ENCODE results near the gene ABCC6.

- TF ChIP-seq RCOR1 (IDR thresholded peaks at IDR 0.05; ENCODE audit: low read length) (no peak), SIN3A (IDR thresholded peaks at IDR 0.05; ENCODE audit: borderline replicate concordance, low read depth, low read length) (no peak), ELF1 (IDR thresholded peaks at IDR 0.05) (no peak), NRF1 (IDR thresholded peaks at IDR 0.05; ENCODE audit: low read depth, low read length) (no peak), RAD21 (IDR thresholded peaks at IDR 0.05; ENCODE audit: low read length) (no peak), USF1 (IDR thresholded peaks at IDR 0.05; ENCODE audit: borderline replicate concordance, low read depth) (no peak), FOXM1 (IDR thresholded peaks at IDR 0.05; ENCODE audit: low read depth) (no peak), REST (IDR thresholded peaks at IDR 0.05; ENCODE audit: low read depth, low read length) (no peak), CHD2 (IDR thresholded peaks at IDR 0.05; ENCODE audit: low read length, partially characterized antibody) (no peak), GABPA (IDR thresholded peaks at IDR 0.05; ENCODE audit: low read depth) (no peak)
- TF ChIP-seq, protein P1, sequence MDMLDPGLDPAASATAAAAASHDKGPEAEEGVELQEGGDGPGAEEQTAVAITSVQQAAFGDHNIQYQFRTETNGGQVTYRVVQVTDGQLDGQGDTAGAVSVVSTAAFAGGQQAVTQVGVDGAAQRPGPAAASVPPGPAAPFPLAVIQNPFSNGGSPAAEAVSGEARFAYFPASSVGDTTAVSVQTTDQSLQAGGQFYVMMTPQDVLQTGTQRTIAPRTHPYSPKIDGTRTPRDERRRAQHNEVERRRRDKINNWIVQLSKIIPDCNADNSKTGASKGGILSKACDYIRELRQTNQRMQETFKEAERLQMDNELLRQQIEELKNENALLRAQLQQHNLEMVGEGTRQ (IDR thresholded peaks at IDR 0.05; ENCODE audit: borderline replicate concordance, low read depth, low read length) = no peak
- TF ChIP-seq, protein P2, sequence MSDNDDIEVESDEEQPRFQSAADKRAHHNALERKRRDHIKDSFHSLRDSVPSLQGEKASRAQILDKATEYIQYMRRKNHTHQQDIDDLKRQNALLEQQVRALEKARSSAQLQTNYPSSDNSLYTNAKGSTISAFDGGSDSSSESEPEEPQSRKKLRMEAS (IDR thresholded peaks at IDR 0.05; ENCODE audit: low read depth) = no peak
- TF ChIP-seq, protein P3, sequence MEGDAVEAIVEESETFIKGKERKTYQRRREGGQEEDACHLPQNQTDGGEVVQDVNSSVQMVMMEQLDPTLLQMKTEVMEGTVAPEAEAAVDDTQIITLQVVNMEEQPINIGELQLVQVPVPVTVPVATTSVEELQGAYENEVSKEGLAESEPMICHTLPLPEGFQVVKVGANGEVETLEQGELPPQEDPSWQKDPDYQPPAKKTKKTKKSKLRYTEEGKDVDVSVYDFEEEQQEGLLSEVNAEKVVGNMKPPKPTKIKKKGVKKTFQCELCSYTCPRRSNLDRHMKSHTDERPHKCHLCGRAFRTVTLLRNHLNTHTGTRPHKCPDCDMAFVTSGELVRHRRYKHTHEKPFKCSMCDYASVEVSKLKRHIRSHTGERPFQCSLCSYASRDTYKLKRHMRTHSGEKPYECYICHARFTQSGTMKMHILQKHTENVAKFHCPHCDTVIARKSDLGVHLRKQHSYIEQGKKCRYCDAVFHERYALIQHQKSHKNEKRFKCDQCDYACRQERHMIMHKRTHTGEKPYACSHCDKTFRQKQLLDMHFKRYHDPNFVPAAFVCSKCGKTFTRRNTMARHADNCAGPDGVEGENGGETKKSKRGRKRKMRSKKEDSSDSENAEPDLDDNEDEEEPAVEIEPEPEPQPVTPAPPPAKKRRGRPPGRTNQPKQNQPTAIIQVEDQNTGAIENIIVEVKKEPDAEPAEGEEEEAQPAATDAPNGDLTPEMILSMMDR (IDR thresholded peaks at IDR 0.05) = no peak
Measured at GRCh38 chr16:16185095-16185494, 38.2 kb downstream of the ABCC6 start.

Measured in SK-N-SH (cell line).